Kidney epithelial cell (primary cell): ENCODE data around the gene PCDHGB7. TPM values are rescaled to one million over a fixed set of nuclear protein-coding genes. Genes with fewer than 3 reads are reported as not detected.
"Not testable (repeated sequence)": the region's sequence is repeated elsewhere in the genome, so short reads cannot be mapped to it uniquely, and the experiment has no call there.

ENCODE experiments used
- DNase-seq: peaks from one replicate; pipeline ENCODE4 v3.0.0-alpha.2; 2010; ENCODE audit warnings: low read depth
- H3K27me3 ChIP-seq: 2 replicates; pipeline ENCODE4 v1.6.0; 2011; ENCODE audit warnings: low read length; ENCODE audit not compliant: control insufficient read depth, insufficient read depth
- H3K36me3 ChIP-seq: 2 replicates; pipeline ENCODE4 v1.5.1; 2011; ENCODE audit warnings: low read length; ENCODE audit not compliant: control insufficient read depth, insufficient read depth
- H3K4me3 ChIP-seq: 2 replicates; pipeline ENCODE4 v1.5.1; 2011; ENCODE audit warnings: low read depth, mild to moderate bottlenecking, control low read depth, low read length
- total RNA-seq: library from RNA; depleted of rRNA; stranded (reverse); fragments of >200 nt; gene quantifications from 2 replicates; pipeline ENCODE4 v1.2.3, GENCODE V29; 2015
- TF ChIP-seq, protein P1 (sequence below): IDR thresholded peaks from 2 replicates; pipeline ENCODE4 v1.5.1; 2011; ENCODE audit warnings: mild to moderate bottlenecking, moderate library complexity, low read length, control low read depth, inconsistent platforms; ENCODE audit not compliant: insufficient read depth, poor library complexity, severe bottlenecking

The PCDHGB7 gene
- total RNA-seq, 1 donor from 2014 or later, result 14.1 TPM

DNA sequence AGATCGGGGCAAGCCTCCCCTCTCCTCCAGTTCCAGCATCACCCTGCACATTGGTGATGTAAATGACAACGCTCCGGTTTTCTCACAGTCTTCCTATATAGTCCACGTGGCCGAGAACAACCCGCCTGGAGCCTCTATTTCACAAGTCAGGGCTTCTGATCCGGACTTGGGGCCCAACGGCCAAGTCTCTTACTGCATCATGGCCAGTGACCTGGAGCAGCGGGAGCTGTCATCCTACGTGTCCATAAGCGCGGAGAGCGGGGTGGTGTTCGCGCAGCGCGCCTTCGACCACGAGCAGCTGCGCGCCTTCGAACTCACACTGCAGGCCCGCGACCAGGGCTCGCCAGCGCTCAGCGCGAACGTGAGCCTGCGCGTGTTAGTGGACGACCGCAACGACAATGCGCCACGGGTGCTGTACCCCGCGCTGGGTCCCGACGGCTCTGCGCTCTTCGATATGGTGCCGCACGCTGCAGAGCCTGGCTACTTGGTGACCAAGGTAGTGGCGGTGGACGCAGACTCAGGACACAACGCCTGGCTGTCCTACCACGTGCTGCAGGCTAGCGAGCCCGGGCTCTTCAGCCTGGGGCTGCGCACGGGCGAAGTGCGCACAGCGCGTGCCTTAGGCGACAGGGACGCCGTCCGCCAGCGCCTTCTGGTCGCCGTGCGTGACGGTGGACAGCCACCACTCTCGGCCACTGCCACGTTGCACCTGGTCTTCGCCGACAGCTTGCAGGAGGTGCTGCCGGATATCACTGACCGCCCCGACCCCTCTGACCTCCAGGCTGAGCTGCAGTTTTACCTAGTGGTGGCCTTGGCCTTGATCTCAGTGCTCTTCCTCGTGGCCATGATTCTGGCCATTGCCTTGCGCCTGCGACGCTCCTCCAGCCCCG is 28.1 kb upstream of the PCDHGB7 start:
- no peak overlapping the region for H3K4me3 ChIP-seq
- no peak for DNase-seq
- H3K36me3 ChIP-seq, result no peaks in the 10 kb centered on the region
- TF ChIP-seq, protein P1, sequence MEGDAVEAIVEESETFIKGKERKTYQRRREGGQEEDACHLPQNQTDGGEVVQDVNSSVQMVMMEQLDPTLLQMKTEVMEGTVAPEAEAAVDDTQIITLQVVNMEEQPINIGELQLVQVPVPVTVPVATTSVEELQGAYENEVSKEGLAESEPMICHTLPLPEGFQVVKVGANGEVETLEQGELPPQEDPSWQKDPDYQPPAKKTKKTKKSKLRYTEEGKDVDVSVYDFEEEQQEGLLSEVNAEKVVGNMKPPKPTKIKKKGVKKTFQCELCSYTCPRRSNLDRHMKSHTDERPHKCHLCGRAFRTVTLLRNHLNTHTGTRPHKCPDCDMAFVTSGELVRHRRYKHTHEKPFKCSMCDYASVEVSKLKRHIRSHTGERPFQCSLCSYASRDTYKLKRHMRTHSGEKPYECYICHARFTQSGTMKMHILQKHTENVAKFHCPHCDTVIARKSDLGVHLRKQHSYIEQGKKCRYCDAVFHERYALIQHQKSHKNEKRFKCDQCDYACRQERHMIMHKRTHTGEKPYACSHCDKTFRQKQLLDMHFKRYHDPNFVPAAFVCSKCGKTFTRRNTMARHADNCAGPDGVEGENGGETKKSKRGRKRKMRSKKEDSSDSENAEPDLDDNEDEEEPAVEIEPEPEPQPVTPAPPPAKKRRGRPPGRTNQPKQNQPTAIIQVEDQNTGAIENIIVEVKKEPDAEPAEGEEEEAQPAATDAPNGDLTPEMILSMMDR, result no peak
- H3K27me3 ChIP-seq, result peaks cover 15% of the 10 kb centered on the region

DNA sequence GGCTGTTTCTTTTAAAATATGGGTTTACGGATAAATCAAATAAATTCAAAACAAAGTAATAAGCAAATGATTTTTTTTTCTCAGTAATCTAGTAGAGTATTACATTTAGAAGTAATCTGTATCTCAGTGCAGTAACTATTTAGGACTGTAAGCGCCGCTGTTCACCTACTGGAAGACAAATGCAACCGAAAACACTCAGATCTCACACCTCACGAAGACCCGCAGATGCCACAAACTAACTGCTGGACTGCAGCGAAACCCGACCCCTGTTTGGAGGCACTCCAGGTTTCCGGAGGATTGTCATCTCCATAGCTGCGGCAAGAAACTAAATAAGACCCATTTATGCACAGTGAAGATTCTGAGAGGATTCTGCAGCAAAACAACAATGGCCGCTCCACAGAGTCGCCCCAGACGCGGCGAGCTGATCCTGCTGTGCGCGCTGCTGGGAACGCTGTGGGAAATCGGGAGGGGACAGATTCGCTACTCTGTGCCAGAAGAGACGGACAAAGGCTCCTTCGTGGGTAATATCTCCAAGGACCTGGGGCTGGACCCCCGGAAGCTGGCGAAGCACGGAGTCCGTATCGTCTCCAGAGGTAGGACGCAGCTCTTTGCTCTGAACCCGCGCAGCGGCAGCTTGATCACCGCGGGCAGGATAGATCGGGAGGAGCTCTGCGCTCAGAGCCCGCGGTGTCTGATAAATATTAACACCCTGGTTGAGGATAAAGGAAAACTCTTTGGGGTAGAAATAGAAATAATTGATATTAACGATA is 24.9 kb upstream of the PCDHGB7 start, which contains the start of gene PCDHGA8:
PCDHGA8 (plus strand) TSS at position 205 of the 770 bp plus-strand sequence; CDS start at position 386, 181 bp downstream.
- no peak within 1 kb of the TSS for H3K4me3 ChIP-seq
- DNase-seq, result no peak

DNA sequence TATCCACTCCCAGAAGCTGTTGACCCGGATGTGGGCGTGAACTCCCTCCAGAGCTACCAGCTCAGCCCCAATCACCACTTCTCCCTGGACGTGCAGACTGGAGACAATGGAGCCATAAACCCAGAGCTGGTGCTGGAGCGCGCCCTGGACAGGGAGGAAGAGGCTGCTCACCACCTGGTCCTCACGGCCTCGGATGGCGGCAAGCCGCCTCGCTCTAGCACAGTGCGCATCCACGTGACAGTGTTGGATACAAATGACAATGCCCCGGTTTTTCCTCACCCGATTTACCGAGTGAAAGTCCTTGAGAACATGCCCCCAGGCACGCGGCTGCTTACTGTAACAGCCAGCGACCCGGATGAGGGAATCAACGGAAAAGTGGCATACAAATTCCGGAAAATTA is 24.2 kb upstream of the PCDHGB7 start:
- TF ChIP-seq, protein P1, result no peak
- H3K36me3 ChIP-seq, result no peaks in the 10 kb centered on the region
- no peak overlapping the region for H3K4me3 ChIP-seq
- DNase-seq, result no peak
- peaks cover 14% of the 10 kb centered on the region for H3K27me3 ChIP-seq

More for the DNA sequence above, 24.9 kb upstream of the PCDHGB7 start, which contains the start of gene PCDHGA8:
- Histone ChIP-seq H3K27me3 (peaks cover 14% of the 10 kb centered on the region), H3K36me3 (no peaks in the 10 kb centered on the region)
- TF ChIP-seq, protein P1, result no peak

DNA sequence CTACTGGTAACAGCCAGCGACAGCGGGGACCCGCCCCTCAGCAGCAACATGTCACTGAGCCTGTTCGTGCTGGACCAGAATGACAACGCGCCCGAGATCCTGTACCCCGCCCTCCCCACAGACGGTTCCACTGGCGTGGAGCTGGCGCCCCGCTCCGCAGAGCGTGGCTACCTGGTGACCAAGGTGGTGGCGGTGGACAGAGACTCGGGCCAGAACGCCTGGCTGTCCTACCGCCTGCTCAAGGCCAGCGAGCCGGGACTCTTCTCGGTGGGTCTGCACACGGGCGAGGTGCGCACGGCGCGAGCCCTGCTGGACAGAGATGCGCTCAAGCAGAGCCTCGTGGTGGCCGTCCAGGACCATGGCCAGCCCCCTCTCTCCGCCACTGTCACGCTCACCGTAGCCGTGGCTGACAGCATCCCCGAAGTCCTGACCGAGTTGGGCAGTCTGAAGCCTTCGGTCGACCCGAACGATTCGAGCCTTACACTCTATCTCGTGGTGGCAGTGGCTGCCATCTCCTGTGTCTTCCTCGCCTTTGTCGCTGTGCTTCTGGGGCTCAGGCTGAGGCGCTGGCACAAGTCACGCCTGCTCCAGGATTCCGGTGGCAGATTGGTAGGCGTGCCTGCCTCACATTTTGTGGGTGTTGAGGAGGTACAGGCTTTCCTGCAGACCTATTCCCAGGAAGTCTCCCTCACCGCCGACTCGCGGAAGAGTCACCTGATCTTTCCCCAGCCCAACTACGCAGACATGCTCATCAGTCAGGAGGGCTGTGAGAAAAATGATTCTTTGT is 22.9 kb upstream of the PCDHGB7 start:
- H3K4me3 ChIP-seq, DNase-seq, H3K36me3 ChIP-seq: not testable (repeated sequence)
- H3K27me3 ChIP-seq, result peaks cover 12% of the 10 kb centered on the region

DNA sequence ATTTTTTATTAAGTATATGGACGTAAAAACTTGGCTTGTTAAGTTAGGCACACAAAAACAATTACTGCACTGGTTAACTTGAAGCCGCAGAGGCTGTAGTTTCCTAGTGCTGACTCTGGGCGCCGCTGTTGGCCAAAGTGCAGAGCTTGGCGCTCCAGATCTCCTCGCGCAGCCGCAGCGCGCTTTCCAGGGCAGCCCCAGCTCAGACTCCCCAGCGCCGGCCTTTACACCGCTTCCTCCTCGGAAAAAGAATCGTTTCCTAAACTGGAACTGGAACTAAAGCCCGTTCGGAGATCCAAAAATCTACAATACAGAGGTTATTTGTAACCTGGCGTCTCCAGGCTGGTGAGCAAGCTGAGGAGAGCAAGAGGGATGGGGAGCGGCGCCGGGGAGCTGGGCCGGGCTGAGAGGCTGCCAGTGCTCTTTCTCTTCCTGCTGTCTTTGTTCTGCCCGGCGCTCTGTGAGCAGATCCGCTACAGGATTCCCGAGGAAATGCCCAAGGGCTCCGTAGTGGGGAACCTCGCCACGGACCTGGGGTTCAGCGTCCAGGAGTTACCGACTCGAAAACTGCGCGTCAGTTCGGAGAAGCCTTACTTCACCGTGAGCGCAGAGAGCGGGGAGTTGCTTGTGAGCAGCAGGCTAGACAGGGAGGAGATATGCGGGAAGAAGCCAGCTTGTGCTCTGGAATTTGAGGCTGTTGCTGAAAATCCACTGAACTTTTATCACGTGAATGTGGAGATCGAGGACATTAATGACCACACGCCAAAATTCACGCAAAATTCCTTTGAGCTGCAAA is 19.5 kb upstream of the PCDHGB7 start, which contains the start of gene PCDHGB5:
PCDHGB5 (plus strand) TSS at position 192 of the 796 bp plus-strand sequence; CDS start at position 373, 181 bp downstream.
- not testable (repeated sequence) for H3K36me3 ChIP-seq, DNase-seq
- Histone ChIP-seq H3K4me3 (peak within 1 kb of the TSS; percentile 30), H3K27me3 (peaks cover 17% of the 10 kb centered on the region)
- TF ChIP-seq, protein P1, result peak; percentile 58
